SK-N-SH (cell line): ENCODE results near the gene MCAM. TPM values are rescaled to one million over a fixed set of nuclear protein-coding genes. Genes with fewer than 3 reads are reported as not detected.

ENCODE experiments used
- CTCF ChIA-PET: fragments of 300-600, 350-600 bp; formaldehyde crosslinking; extraction: SDS; loops from one replicate; lab custom pipeline; 2021; lab: Yijun Ruan, JAX
- POLR2A ChIA-PET: fragments of 350-600 bp; sonication (Branson Sonifier 250); formaldehyde crosslinking; extraction: SDS; loops from one replicate; lab custom pipeline; 2020; ENCODE audit warnings: antibody characterized with exemption, inconsistent platforms; lab: Yijun Ruan, JAX
- DNase-seq: peaks from one replicate; pipeline ENCODE4 v3.0.0; 2012
- H2AFZ ChIP-seq: fragments of 200-600 bp; sonication (generic); 2 replicates; pipeline ENCODE4 v1.8.1; 2016; ENCODE audit warnings: antibody characterized with exemption, mild to moderate bottlenecking, low read depth
- H3F3A ChIP-seq: fragments of 200-600 bp; sonication (generic); replicated peaks from 2 replicates; pipeline ENCODE3; 2016; ENCODE audit warnings: antibody characterized with exemption, mild to moderate bottlenecking; ENCODE audit not compliant: insufficient read depth
- H3K27ac ChIP-seq, 2 experiments: fragments of 200-500 bp in 1 of 2; fragments of 200-600 bp in 1 of 2; sonication (Bioruptor generic) in 1 of 2; sonication (generic), shearing (Covaris generic) in 1 of 2; 2 replicates each; pipeline versions ENCODE4 v1.5.1 to v1.6.1; 2014 to 2016; ENCODE audit warnings: low read depth in 2 of 2, inconsistent platforms in 1 of 2, low read length in 1 of 2, mild to moderate bottlenecking in 1 of 2, mixed read lengths in 1 of 2
- H3K27me3 ChIP-seq: fragments of 200-600 bp; sonication (generic), shearing (Covaris generic); 2 replicates; pipeline ENCODE4 v1.6.1; 2016; ENCODE audit warnings: mixed run types; ENCODE audit not compliant: insufficient read depth
- H3K36me3 ChIP-seq, 2 experiments: fragments of 200-500 bp in 1 of 2; fragments of 200-600 bp in 1 of 2; sonication (Bioruptor generic) in 1 of 2; sonication (generic) in 1 of 2; replicated peaks in 1 of 2; 2 replicates each; pipeline versions ENCODE3 to v1.5.1; 2014 to 2016; ENCODE audit warnings: low read length in 1 of 2, mild to moderate bottlenecking in 1 of 2; ENCODE audit not compliant: insufficient read depth in 2 of 2, control insufficient read depth in 1 of 2
- H3K4me1 ChIP-seq, 2 experiments: fragments of 200-500 bp in 1 of 2; fragments of 200-600 bp in 1 of 2; sonication (Bioruptor generic) in 1 of 2; sonication (generic), shearing (Covaris generic) in 1 of 2; 2 replicates each; pipeline versions ENCODE4 v1.5.1 to v1.6.1; 2014 to 2016; ENCODE audit warnings: low read depth in 1 of 2, low read length in 1 of 2, mixed run types in 1 of 2; ENCODE audit not compliant: insufficient read depth in 2 of 2, control insufficient read depth in 1 of 2
- H3K4me2 ChIP-seq: fragments of 200-600 bp; sonication (generic), shearing (Covaris generic); 2 replicates; pipeline ENCODE4 v1.6.1; 2017; ENCODE audit warnings: mixed run types
- H3K4me3 ChIP-seq, 2 experiments: fragments of 200-500 bp in 1 of 2; fragments of 200-600 bp in 1 of 2; sonication (Bioruptor generic) in 1 of 2; sonication (generic), shearing (Covaris generic) in 1 of 2; 2 replicates each; pipeline versions ENCODE4 v1.5.1 to v1.8.1; 2014 to 2016; ENCODE audit warnings: low read depth in 2 of 2, inconsistent platforms in 1 of 2, low read length in 1 of 2, mild to moderate bottlenecking in 1 of 2, mixed read lengths in 1 of 2, moderate library complexity in 1 of 2
- H3K79me2 ChIP-seq: fragments of 200-600 bp; sonication (generic); 2 replicates; pipeline ENCODE4 v1.8.1; 2017; ENCODE audit warnings: mild to moderate bottlenecking; ENCODE audit not compliant: insufficient read depth
- H3K9ac ChIP-seq: fragments of 200-600 bp; sonication (generic); 2 replicates; pipeline ENCODE4 v1.6.1; 2017; ENCODE audit warnings: mixed run types
- H3K9me2 ChIP-seq: fragments of 200-600 bp; sonication (generic); 2 replicates; pipeline ENCODE4 v1.6.1; 2017; ENCODE audit warnings: mixed run types
- H3K9me3 ChIP-seq: fragments of 200-600 bp; sonication (generic); 2 replicates; pipeline ENCODE4 v1.6.1; 2017; ENCODE audit warnings: mixed run types, mild to moderate bottlenecking, moderate library complexity
- H4K20me1 ChIP-seq: fragments of 200-600 bp; sonication (generic); 2 replicates; pipeline ENCODE4 v1.6.1; 2017; ENCODE audit warnings: mild to moderate bottlenecking, mixed run types; ENCODE audit not compliant: insufficient read depth
- CHD2 ChIP-seq: fragments of 150-350 bp; IDR thresholded peaks from 2 replicates; pipeline ENCODE4 v1.6.1; 2018; ENCODE audit warnings: low read length; ENCODE audit not compliant: partially characterized antibody
- ELF1 ChIP-seq: IDR thresholded peaks from 2 replicates; pipeline ENCODE4 v1.4.0; 2012
- EP300 ChIP-seq, 2 experiments: IDR thresholded peaks; 2 replicates each; pipeline versions ENCODE4 v1.4.0 to v1.6.1; 2012; ENCODE audit warnings: borderline replicate concordance in 1 of 2, low read depth in 1 of 2, low read length in 1 of 2
- FOSL2 ChIP-seq: IDR thresholded peaks from 2 replicates; pipeline ENCODE4 v1.4.0; 2012; ENCODE audit warnings: low read depth, mild to moderate bottlenecking, moderate library complexity, borderline replicate concordance
- FOXJ3 ChIP-seq: sonication (generic); formaldehyde crosslinking; IDR thresholded peaks from 2 replicates; pipeline ENCODE4 v1.5.1; 2020; ENCODE audit warnings: mild to moderate bottlenecking, missing genetic modification reagents
- FOXM1 ChIP-seq: IDR thresholded peaks from 2 replicates; pipeline ENCODE4 v1.4.0; 2012; ENCODE audit warnings: low read depth, mild to moderate bottlenecking
- GATA2 ChIP-seq: sonication (generic); formaldehyde crosslinking; IDR thresholded peaks from 2 replicates; pipeline ENCODE4 v1.5.0; 2020; ENCODE audit warnings: mild to moderate bottlenecking, missing genetic modification reagents
- JUND ChIP-seq: IDR thresholded peaks from 2 replicates; pipeline ENCODE4 v1.4.0; 2012
- MEF2A ChIP-seq: IDR thresholded peaks from 2 replicates; pipeline ENCODE4 v1.4.0; 2012; ENCODE audit warnings: low read depth, borderline replicate concordance
- MXI1 ChIP-seq: IDR thresholded peaks from 2 replicates; pipeline ENCODE4 v1.6.1; 2012; ENCODE audit warnings: mild to moderate bottlenecking, low read depth, low read length, improper control_type of control experiment
- NRF1 ChIP-seq: IDR thresholded peaks from 2 replicates; pipeline ENCODE4 v1.6.1; 2012; ENCODE audit warnings: low read depth, mild to moderate bottlenecking, low read length
- POLR2AphosphoS5 ChIP-seq: IDR thresholded peaks from 2 replicates; pipeline ENCODE4 v1.6.1; 2012; ENCODE audit warnings: low read depth, low read length
- RAD21 ChIP-seq: IDR thresholded peaks from 2 replicates; pipeline ENCODE4 v1.6.1; 2012; ENCODE audit warnings: mild to moderate bottlenecking, low read length
- RCOR1 ChIP-seq: fragments of 150-350 bp; IDR thresholded peaks from 2 replicates; pipeline ENCODE4 v1.6.1; 2017; ENCODE audit warnings: antibody characterized with exemption, low read length
- RXRA ChIP-seq: IDR thresholded peaks from 2 replicates; pipeline ENCODE4 v1.4.0; 2012; ENCODE audit warnings: low read depth, mild to moderate bottlenecking, borderline replicate concordance
- SIN3A ChIP-seq: IDR thresholded peaks from 2 replicates; pipeline ENCODE4 v1.6.1; 2012; ENCODE audit warnings: low read depth, mild to moderate bottlenecking, low read length, moderate library complexity, borderline replicate concordance
- SMC3 ChIP-seq: IDR thresholded peaks from 2 replicates; pipeline ENCODE4 v1.6.1; 2012; ENCODE audit warnings: low read depth, low read length, improper control_type of control experiment
- TEAD4 ChIP-seq: IDR thresholded peaks from 2 replicates; pipeline ENCODE4 v1.4.0; 2012; ENCODE audit warnings: mild to moderate bottlenecking, borderline replicate concordance; ENCODE audit not compliant: insufficient read depth
- YY1 ChIP-seq: IDR thresholded peaks from 2 replicates; pipeline ENCODE4 v1.4.0; 2012; ENCODE audit warnings: low read depth, mild to moderate bottlenecking
- WGBS: methylation state at CpG from one replicate; pipeline ENCODE4 v1.1.6; 2017; ENCODE audit warnings: low lambda C conversion rate; 5-methylcytosine and 5-hydroxymethylcytosine counted together
- polyA plus RNA-seq, 3 experiments: library from polyadenylated mRNA; depleted of rRNA; stranded (reverse); fragments of >200 nt; gene quantifications; 2 replicates each; pipeline ENCODE4 v1.2.3, GENCODE V29; 2012
- TF ChIP-seq, protein P1 (sequence below): IDR thresholded peaks from 2 replicates; pipeline ENCODE4 v1.4.0; 2012; ENCODE audit warnings: low read depth, borderline replicate concordance
- TF ChIP-seq, protein P2 (sequence below): IDR thresholded peaks from 2 replicates; pipeline ENCODE4; 2012
- TF ChIP-seq, protein P3 (sequence below): IDR thresholded peaks from 2 replicates; pipeline ENCODE4 v1.4.0; 2012; ENCODE audit warnings: low read depth, borderline replicate concordance
- TF ChIP-seq, protein P4 (sequence below): fragments of 150-350 bp; IDR thresholded peaks from 2 replicates; pipeline ENCODE4 v1.6.1; 2017; ENCODE audit warnings: antibody characterized with exemption, low read length, low read depth, borderline replicate concordance
- TF ChIP-seq, protein P5 (sequence below): IDR thresholded peaks from 2 replicates; pipeline ENCODE4 v1.4.0; 2012; ENCODE audit warnings: low read depth
- TF ChIP-seq, protein P6 (sequence below): fragments of 200-600 bp; sonication (generic); IDR thresholded peaks from 2 replicates; pipeline ENCODE4 v1.6.1; 2017; ENCODE audit warnings: antibody characterized with exemption, mild to moderate bottlenecking, moderate library complexity

The MCAM gene
- polyA plus RNA-seq, 1 of the 3 experiments (the other 2 are of a cell fraction) = 22.8 TPM

DNA sequence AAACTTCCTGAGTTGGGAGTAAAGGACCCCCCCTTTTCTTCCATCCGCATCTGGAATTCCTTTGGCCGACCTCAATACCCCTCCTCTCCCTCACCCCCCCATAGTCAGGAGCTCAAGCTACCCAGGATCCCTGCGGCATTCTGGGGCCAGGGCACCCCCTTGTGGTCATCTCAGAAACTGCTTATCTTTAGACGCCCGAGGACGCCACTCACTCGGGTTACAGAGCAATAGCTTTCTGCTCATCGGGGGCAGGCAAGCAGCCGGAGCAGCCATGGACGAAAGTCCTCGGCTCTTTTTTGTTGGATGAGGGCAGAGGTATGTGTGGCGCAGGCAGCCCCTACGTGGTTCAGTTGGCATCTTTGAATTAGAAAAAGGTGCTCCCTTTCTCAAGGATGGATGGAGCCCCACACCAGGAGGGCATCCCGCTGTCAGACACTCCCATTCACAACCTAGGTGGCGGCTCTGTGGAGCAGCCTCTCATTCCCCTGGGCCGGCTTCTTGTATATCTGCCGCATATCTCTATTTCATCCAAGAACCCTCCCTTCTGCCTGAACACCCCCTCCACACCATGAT is 21.5 kb upstream of the MCAM start:
- Histone ChIP-seq H3K27ac (peak overlapping the region; percentile 55 to 62), H3K4me3 (peak overlapping the region in 1 of 2 experiments; percentile 41; a peak in 3 of 4 replicates), H3K36me3 (peaks cover 0 to 12% of the 10 kb centered on the region in 2 experiments), H3K27me3 (no peaks in the 10 kb centered on the region), H3F3A (peaks cover 6% of the 10 kb centered on the region), H3K4me1 (peaks cover 16 to 41% of the 10 kb centered on the region in 2 experiments; a peak in 3 of 4 replicates), H3K9me2 (no peaks in the 10 kb centered on the region), H2AFZ (peak overlapping the region; percentile 60; the same call in 1 of the 2 replicates), H3K79me2 (peaks cover 31% of the 10 kb centered on the region), H3K9me3 (no peaks in the 10 kb centered on the region), H4K20me1 (no peaks in the 10 kb centered on the region), H3K9ac (0 out of 2 replicates have a peak overlapping the region, but pooled peaks have one; percentile 21), H3K4me2 (peak overlapping the region; percentile 78)
- ChIA-PET POLR2A (interaction anchor here (0.6 to 2.5 kb wide), 7 partner anchors 10 to 237 kb away, joined by 3 to 8 read pairs (median 7); partner anchors contain the start of genes CBL and DPAGT1), CTCF (interaction anchor here (0.6 to 8.6 kb wide), 56 partner anchors 9 to 792 kb away, joined by 3 to 191 read pairs (median 5); partner anchors contain the start of genes C2CD2L, CBL, HMBS and HYOU1)
- peak; percentile 90 for DNase-seq
- 28% methylated on average over 14 of the region's 17 CpGs for WGBS
- no peak for TF ChIP-seq SIN3A
- TF ChIP-seq, protein P1, sequence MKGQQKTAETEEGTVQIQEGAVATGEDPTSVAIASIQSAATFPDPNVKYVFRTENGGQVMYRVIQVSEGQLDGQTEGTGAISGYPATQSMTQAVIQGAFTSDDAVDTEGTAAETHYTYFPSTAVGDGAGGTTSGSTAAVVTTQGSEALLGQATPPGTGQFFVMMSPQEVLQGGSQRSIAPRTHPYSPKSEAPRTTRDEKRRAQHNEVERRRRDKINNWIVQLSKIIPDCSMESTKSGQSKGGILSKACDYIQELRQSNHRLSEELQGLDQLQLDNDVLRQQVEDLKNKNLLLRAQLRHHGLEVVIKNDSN = no peak
- TF ChIP-seq, protein P2, sequence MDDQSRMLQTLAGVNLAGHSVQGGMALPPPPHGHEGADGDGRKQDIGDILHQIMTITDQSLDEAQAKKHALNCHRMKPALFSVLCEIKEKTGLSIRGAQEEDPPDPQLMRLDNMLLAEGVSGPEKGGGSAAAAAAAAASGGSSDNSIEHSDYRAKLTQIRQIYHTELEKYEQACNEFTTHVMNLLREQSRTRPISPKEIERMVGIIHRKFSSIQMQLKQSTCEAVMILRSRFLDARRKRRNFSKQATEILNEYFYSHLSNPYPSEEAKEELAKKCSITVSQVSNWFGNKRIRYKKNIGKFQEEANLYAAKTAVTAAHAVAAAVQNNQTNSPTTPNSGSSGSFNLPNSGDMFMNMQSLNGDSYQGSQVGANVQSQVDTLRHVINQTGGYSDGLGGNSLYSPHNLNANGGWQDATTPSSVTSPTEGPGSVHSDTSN = no peak
- no peak for TF ChIP-seq CHD2
- TF ChIP-seq YY1 = no peak
- TF ChIP-seq ELF1 = no peak
- no peak for TF ChIP-seq TEAD4
- TF ChIP-seq, protein P3, sequence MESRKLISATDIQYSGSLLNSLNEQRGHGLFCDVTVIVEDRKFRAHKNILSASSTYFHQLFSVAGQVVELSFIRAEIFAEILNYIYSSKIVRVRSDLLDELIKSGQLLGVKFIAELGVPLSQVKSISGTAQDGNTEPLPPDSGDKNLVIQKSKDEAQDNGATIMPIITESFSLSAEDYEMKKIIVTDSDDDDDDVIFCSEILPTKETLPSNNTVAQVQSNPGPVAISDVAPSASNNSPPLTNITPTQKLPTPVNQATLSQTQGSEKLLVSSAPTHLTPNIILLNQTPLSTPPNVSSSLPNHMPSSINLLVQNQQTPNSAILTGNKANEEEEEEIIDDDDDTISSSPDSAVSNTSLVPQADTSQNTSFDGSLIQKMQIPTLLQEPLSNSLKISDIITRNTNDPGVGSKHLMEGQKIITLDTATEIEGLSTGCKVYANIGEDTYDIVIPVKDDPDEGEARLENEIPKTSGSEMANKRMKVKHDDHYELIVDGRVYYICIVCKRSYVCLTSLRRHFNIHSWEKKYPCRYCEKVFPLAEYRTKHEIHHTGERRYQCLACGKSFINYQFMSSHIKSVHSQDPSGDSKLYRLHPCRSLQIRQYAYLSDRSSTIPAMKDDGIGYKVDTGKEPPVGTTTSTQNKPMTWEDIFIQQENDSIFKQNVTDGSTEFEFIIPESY = no peak
- TF ChIP-seq, protein P4, sequence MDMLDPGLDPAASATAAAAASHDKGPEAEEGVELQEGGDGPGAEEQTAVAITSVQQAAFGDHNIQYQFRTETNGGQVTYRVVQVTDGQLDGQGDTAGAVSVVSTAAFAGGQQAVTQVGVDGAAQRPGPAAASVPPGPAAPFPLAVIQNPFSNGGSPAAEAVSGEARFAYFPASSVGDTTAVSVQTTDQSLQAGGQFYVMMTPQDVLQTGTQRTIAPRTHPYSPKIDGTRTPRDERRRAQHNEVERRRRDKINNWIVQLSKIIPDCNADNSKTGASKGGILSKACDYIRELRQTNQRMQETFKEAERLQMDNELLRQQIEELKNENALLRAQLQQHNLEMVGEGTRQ = no peak
- TF ChIP-seq SMC3 = peak; percentile 72
- TF ChIP-seq GATA2 (CRISPR knock-in tag) = 0 out of 2 replicates have a peak, but pooled peaks have one; percentile 19
- no peak for TF ChIP-seq MXI1
- TF ChIP-seq RAD21 = peak; percentile 73
- TF ChIP-seq MEF2A = no peak
- no peak for TF ChIP-seq FOXM1
- TF ChIP-seq FOXJ3 (CRISPR knock-in tag) = no peak
- TF ChIP-seq, protein P5, sequence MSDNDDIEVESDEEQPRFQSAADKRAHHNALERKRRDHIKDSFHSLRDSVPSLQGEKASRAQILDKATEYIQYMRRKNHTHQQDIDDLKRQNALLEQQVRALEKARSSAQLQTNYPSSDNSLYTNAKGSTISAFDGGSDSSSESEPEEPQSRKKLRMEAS = no peak
- TF ChIP-seq FOSL2 = no peak
- TF ChIP-seq EP300 (IDR thresholded peaks at IDR 0.05; ENCODE audit: borderline replicate concordance in 1 of 2, low read depth in 1 of 2, low read length in 1 of 2) = no peak
- TF ChIP-seq POLR2AphosphoS5 = no peak
- TF ChIP-seq RCOR1 = 0 out of 2 replicates have a peak, but pooled peaks have one; percentile 10
- TF ChIP-seq JUND = no peak
- no peak for TF ChIP-seq NRF1
- no peak for TF ChIP-seq RXRA
- TF ChIP-seq, protein P6, sequence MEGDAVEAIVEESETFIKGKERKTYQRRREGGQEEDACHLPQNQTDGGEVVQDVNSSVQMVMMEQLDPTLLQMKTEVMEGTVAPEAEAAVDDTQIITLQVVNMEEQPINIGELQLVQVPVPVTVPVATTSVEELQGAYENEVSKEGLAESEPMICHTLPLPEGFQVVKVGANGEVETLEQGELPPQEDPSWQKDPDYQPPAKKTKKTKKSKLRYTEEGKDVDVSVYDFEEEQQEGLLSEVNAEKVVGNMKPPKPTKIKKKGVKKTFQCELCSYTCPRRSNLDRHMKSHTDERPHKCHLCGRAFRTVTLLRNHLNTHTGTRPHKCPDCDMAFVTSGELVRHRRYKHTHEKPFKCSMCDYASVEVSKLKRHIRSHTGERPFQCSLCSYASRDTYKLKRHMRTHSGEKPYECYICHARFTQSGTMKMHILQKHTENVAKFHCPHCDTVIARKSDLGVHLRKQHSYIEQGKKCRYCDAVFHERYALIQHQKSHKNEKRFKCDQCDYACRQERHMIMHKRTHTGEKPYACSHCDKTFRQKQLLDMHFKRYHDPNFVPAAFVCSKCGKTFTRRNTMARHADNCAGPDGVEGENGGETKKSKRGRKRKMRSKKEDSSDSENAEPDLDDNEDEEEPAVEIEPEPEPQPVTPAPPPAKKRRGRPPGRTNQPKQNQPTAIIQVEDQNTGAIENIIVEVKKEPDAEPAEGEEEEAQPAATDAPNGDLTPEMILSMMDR = peak; percentile 89
